BLaER1 treated with 17β-estradiol and CSF1 and Interleukin-3, amounts not matched to agents 10 nM and 100 nM (cell line): ENCODE data around the gene E2F4.

Experiments used
- H3K27ac ChIP-seq, 11 experiments: shearing (Covaris generic); formaldehyde crosslinking; 2 replicates each; pipeline ENCODE4 v1.8.1; 2022
- H3K27me3 ChIP-seq, 11 experiments: shearing (Covaris generic); formaldehyde crosslinking; 2 replicates each; pipeline ENCODE4 v1.8.1; 2022
- H3K36me3 ChIP-seq, 11 experiments: shearing (Covaris generic); formaldehyde crosslinking; 2 replicates each; pipeline ENCODE4 v1.8.1; 2022
- H3K4me1 ChIP-seq, 10 experiments: shearing (Covaris generic); formaldehyde crosslinking; 2 replicates each; pipeline ENCODE4 v1.8.1; 2022
- H3K4me2 ChIP-seq, 11 experiments: shearing (Covaris generic); formaldehyde crosslinking; 2 replicates each; pipeline ENCODE4 v1.8.1; 2022
- H3K4me3 ChIP-seq, 10 experiments: shearing (Covaris generic); formaldehyde crosslinking; 2 replicates each; pipeline ENCODE4 v1.8.1; 2022
- H3K9ac ChIP-seq, 11 experiments: shearing (Covaris generic); formaldehyde crosslinking; 2 replicates each; pipeline ENCODE4 v1.8.1; 2022
- H3K9me3 ChIP-seq, 11 experiments: shearing (Covaris generic); formaldehyde crosslinking; replicated peaks in 1 of 11; 2 replicates each; pipeline ENCODE4 v1.8.1; 2022
- H4K20me1 ChIP-seq, 11 experiments: shearing (Covaris generic); formaldehyde crosslinking; 2 replicates each; pipeline ENCODE4 v1.8.1; 2022
- Cebpa-rat ChIP-seq, 11 experiments: shearing (Covaris generic); IDR thresholded peaks; 2 replicates each; pipeline ENCODE4 v1.8.1; 2022

E2F4 gene

GRCh38 chr16:67226804-67227566, 35.0 kb downstream of the E2F4 start, which contains the start of gene TMEM208:
Gene TMEM208 (plus strand): TSS chr16:67227130. CDS start chr16:67227219, 89 bp downstream.
- H4K20me1 ChIP-seq, result peaks cover 0 to 48% (median 38%) of the 10 kb centered on the region in 11 experiments; a peak in 15 of 22 replicates
- peak within 1 kb of the TSS; percentile 61 to 91 (median 81) for H3K27ac ChIP-seq
- H3K9ac ChIP-seq, result peak within 1 kb of the TSS; percentile 80 to 96 (median 88)

GRCh38 chr16:67227567-67227921, 35.6 kb downstream of the E2F4 start:
- H3K9ac ChIP-seq, result peak overlapping the region; percentile 80 to 96 (median 88)
- no peak for TF ChIP-seq Cebpa-rat (IDR thresholded peaks at IDR 0.05)
- no peaks in the 10 kb centered on the region for H3K27me3 ChIP-seq
- peaks cover 27 to 33% (median 30%) of the 10 kb centered on the region in 10 experiments for H3K4me1 ChIP-seq
- H3K4me3 ChIP-seq, result peak overlapping the region; percentile 81 to 100 (median 96)
- peaks cover 43 to 48% (median 47%) of the 10 kb centered on the region in 11 experiments for H3K36me3 ChIP-seq
- no peaks in the 10 kb centered on the region for H3K9me3 ChIP-seq
- peak overlapping the region; percentile 50 to 91 (median 81) for H3K27ac ChIP-seq
- peaks cover 0 to 49% (median 38%) of the 10 kb centered on the region in 11 experiments; a peak in 15 of 22 replicates for H4K20me1 ChIP-seq
- H3K4me2 ChIP-seq, result peak overlapping the region; percentile 94 to 98 (median 96)

More at GRCh38 chr16:67226804-67227566, 35.0 kb downstream of the E2F4 start, which contains the start of gene TMEM208:
- Histone ChIP-seq H3K36me3 (peaks cover 40 to 42% (median 42%) of the 10 kb centered on the region in 11 experiments), H3K9me3 (no peaks in the 10 kb centered on the region), H3K4me2 (peak within 1 kb of the TSS; percentile 94 to 99 (median 97)), H3K27me3 (no peaks in the 10 kb centered on the region), H3K4me3 (peak within 1 kb of the TSS; percentile 81 to 100 (median 96)), H3K4me1 (peaks cover 27 to 33% (median 30%) of the 10 kb centered on the region in 10 experiments)
- no peak for TF ChIP-seq Cebpa-rat (IDR thresholded peaks at IDR 0.05)

GRCh38 chr16:67228034-67228785, 36.3 kb downstream of the E2F4 start:
- Histone ChIP-seq H3K27ac (peak overlapping the region in 8 of 11 experiments; percentile 76 to 91 (median 85); a peak in 12 of 22 replicates), H3K9ac (peak overlapping the region; percentile 80 to 96 (median 88); a peak in 21 of 22 replicates)

GRCh38 chr16:67228905-67229304, 37.0 kb downstream of the E2F4 start:
- Histone ChIP-seq H3K9ac (0 out of 22 replicates have a peak overlapping the region, but pooled peaks of 3 of the 11 experiments have one; percentile 90 to 92 (median 91)), H3K4me3 (0 out of 20 replicates have a peak overlapping the region, but pooled peaks of 1 of the 10 experiments have one; percentile 96), H3K4me1 (peaks cover 26 to 33% (median 30%) of the 10 kb centered on the region in 10 experiments), H3K9me3 (no peaks in the 10 kb centered on the region), H3K36me3 (peaks cover 53 to 60% (median 58%) of the 10 kb centered on the region in 11 experiments), H3K27me3 (no peaks in the 10 kb centered on the region), H3K4me2 (peak overlapping the region in 4 of 11 experiments; percentile 94 to 98 (median 96); a peak in 5 of 22 replicates), H4K20me1 (peaks cover 0 to 49% (median 38%) of the 10 kb centered on the region in 11 experiments; a peak in 15 of 22 replicates), H3K27ac (no peak overlapping the region)
- no peak for TF ChIP-seq Cebpa-rat (IDR thresholded peaks at IDR 0.05)

More at GRCh38 chr16:67228034-67228785, 36.3 kb downstream of the E2F4 start:
- peak overlapping the region; percentile 94 to 98 (median 96) for H3K4me2 ChIP-seq
- no peak for TF ChIP-seq Cebpa-rat (IDR thresholded peaks at IDR 0.05)
- no peaks in the 10 kb centered on the region for H3K9me3 ChIP-seq
- peaks cover 48 to 55% (median 53%) of the 10 kb centered on the region in 11 experiments for H3K36me3 ChIP-seq
- H3K4me3 ChIP-seq, result peak overlapping the region; percentile 81 to 100 (median 96)
- peaks cover 0 to 49% (median 38%) of the 10 kb centered on the region in 11 experiments; a peak in 15 of 22 replicates for H4K20me1 ChIP-seq
- H3K27me3 ChIP-seq, result no peaks in the 10 kb centered on the region
- H3K4me1 ChIP-seq, result peaks cover 27 to 33% (median 30%) of the 10 kb centered on the region in 10 experiments

DNA sequence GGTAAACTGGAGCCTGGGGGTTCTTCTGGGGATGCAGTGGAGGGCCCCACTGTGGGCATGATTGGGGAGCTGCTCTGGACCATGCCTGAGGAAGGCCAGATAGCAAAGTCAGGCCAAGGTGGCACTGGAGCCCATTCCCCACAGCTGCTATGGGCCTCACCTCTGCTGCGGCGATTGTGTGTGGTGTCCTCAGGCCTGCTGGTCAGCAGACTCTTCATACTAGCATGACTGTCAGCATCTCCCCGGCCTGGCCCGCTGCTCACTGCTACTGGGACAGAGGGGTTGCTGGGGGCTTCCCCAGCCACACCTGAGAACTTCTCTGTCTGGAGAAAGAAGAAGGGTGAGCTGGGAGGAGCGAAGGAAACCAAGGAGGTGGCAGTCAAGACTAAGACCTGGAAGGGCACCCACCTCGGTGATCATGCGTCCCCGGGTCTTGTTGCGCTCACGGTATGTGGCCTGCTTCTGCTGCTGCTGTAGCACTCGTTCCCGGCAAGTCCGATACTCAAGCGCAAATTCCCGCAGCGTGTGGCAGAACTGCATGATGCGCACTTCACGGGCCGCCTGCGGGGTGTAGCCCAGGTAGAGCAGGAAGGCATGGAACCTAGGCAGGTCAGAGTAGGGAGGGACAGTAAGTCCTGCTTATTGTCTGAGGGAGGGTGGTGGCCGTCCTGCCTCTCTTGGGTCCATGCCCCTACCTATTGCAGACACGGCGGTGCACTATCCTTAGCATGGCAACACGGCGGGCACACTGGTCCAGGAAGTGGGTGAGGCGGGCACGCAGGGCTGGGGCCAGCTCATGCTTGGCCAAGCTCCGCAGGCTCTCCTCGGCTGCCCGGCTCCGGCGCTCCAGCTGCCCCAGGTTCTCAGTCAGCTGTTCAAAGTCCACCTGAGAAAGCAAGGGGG, 38.2 kb downstream of the E2F4 start:
- no peak overlapping the region for H3K9ac ChIP-seq
- H3K9me3 ChIP-seq, result no peaks in the 10 kb centered on the region
- H3K4me1 ChIP-seq, result peaks cover 25 to 42% (median 36%) of the 10 kb centered on the region in 10 experiments
- no peak for TF ChIP-seq Cebpa-rat (IDR thresholded peaks at IDR 0.05)
- no peaks in the 10 kb centered on the region for H3K27me3 ChIP-seq
- H3K27ac ChIP-seq, result no peak overlapping the region
- peaks cover 66 to 73% (median 70%) of the 10 kb centered on the region in 11 experiments for H3K36me3 ChIP-seq
- H3K4me2 ChIP-seq, result no peak overlapping the region
- H4K20me1 ChIP-seq, result peaks cover 0 to 53% (median 38%) of the 10 kb centered on the region in 11 experiments; a peak in 15 of 22 replicates
- no peak overlapping the region for H3K4me3 ChIP-seq

DNA sequence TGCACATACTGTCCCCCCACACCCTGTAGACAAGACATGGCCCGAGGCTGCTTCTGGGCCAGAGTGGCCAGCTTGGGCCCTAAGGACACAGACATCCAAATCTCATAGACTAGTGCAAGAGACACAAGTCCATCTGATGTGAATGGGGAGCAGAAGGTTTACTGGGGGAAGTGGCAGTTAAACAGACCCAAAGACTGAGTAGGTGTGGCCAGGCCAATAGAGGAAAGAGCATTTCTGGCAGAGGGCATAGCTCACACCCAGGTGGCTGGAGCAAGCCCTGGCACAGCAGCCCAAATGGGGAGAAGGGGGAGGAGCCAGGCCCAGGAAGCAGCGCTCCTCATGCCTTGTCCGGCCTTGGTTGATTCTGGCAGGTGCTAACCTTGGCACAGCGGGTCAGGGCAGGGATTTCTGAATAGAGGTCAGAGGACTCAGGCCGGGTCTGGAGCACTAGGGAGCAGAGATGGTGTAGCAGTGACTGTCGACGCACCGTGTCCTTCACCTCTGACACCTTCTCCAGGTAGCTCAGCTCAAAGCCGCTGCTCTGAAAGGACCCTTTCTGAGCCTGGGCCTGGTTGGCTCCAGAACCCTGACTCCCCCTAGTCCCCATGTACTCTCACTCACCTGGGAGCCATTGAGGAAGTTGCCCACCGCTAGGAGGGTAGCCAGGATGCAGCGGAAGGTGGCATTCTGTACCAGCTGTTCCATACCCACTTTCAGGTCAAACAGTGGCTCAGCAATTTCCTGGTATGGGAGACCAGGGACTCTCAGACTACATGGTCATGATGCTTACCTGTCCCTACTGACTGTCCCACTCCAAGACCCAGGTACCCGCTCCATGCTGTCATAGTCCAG, 39.1 kb downstream of the E2F4 start:
- peaks cover 0 to 58% (median 38%) of the 10 kb centered on the region in 11 experiments; a peak in 15 of 22 replicates for H4K20me1 ChIP-seq
- no peak overlapping the region for H3K27ac ChIP-seq
- no peak overlapping the region for H3K9ac ChIP-seq
- no peaks in the 10 kb centered on the region for H3K9me3 ChIP-seq
- H3K36me3 ChIP-seq, result peaks cover 66 to 81% (median 78%) of the 10 kb centered on the region in 11 experiments
- no peaks in the 10 kb centered on the region for H3K27me3 ChIP-seq
- TF ChIP-seq Cebpa-rat (IDR thresholded peaks at IDR 0.05), result no peak
- H3K4me1 ChIP-seq, result peaks cover 25 to 42% (median 36%) of the 10 kb centered on the region in 10 experiments
- H3K4me3 ChIP-seq, result no peak overlapping the region
- no peak overlapping the region for H3K4me2 ChIP-seq

DNA sequence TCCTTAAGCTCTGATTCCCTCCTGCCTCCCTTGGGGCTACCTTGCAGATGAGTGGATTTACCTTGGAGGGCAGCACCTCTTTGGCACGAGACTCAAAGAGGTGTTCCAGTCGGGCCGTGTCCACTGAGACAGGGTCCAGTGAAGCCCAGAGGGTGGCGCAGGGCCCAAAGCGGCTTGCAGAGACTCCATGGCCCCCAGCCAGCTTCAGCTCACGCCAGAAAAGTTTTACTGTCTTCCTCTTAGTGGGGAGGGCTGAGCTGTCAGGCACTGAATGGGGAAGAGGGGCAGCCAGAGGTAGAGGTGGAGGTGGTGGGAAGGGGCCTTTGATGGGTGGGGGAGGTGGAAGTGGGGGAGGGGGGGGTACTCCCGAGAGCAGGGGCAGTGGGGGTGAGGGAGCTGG, 41.6 kb downstream of the E2F4 start:
- Histone ChIP-seq H3K4me2 (no peak overlapping the region), H3K4me1 (peaks cover 14 to 44% (median 29%) of the 10 kb centered on the region in 10 experiments), H3K27me3 (no peaks in the 10 kb centered on the region), H4K20me1 (peaks cover 0 to 52% (median 38%) of the 10 kb centered on the region in 11 experiments; a peak in 16 of 22 replicates), H3K9ac (no peak overlapping the region), H3K36me3 (peaks cover 77 to 95% (median 90%) of the 10 kb centered on the region in 11 experiments), H3K27ac (no peak overlapping the region), H3K9me3 (no peaks in the 10 kb centered on the region), H3K4me3 (no peak overlapping the region)
- TF ChIP-seq Cebpa-rat (IDR thresholded peaks at IDR 0.05), result no peak
